Neural progenitor cell (in vitro differentiated cells): Measurements from ENCODE around the gene LRPAP1. TPM values are rescaled to one million over a fixed set of nuclear protein-coding genes. Genes with fewer than 3 reads are reported as not detected.
"Not testable (repeated sequence)": the region's sequence is repeated elsewhere in the genome, so short reads cannot be mapped to it uniquely, and the experiment has no call there.

ENCODE experiments used
- DNase-seq: peaks from one replicate; pipeline ENCODE4 v3.0.0-alpha.2; 2016; ENCODE audit warnings: low spot score
- H2AFZ ChIP-seq: fragments of 200-600 bp; sonication (generic); replicated peaks from 2 replicates; pipeline ENCODE4 v1.6.1; 2016; ENCODE audit warnings: antibody characterized with exemption
- H3F3A ChIP-seq: fragments of 200-600 bp; sonication (generic); 2 replicates; pipeline ENCODE4 v1.6.1; 2016; ENCODE audit warnings: antibody characterized with exemption, low read depth
- H3K27ac ChIP-seq: fragments of 200-600 bp; sonication (generic); 2 replicates; pipeline ENCODE4 v1.5.1; 2016; ENCODE audit warnings: mild to moderate bottlenecking
- H3K27me3 ChIP-seq: fragments of 200-600 bp; sonication (generic); 2 replicates; pipeline ENCODE4 v1.6.1; 2016; ENCODE audit warnings: mild to moderate bottlenecking, moderate library complexity
- H3K36me3 ChIP-seq: fragments of 200-600 bp; sonication (generic); 2 replicates; pipeline ENCODE4 v1.5.1; 2016
- H3K4me1 ChIP-seq: fragments of 200-600 bp; sonication (generic); 2 replicates; pipeline ENCODE4 v1.6.1; 2016; ENCODE audit warnings: mixed run types
- H3K4me2 ChIP-seq: fragments of 200-600 bp; sonication (generic); 2 replicates; pipeline ENCODE4 v1.6.1; 2016
- H3K4me3 ChIP-seq: fragments of 200-600 bp; sonication (generic); 2 replicates; pipeline ENCODE4 v1.5.1; 2016
- H3K79me2 ChIP-seq: fragments of 200-600 bp; sonication (generic); 2 replicates; pipeline ENCODE4 v1.6.1; 2016; ENCODE audit warnings: low read depth
- H3K9ac ChIP-seq: fragments of 200-600 bp; sonication (generic); 2 replicates; pipeline ENCODE4 v1.6.1; 2016
- H3K9me3 ChIP-seq: fragments of 200-600 bp; sonication (generic); 2 replicates; pipeline ENCODE4 v1.5.1; 2016; ENCODE audit warnings: low read depth
- H4K20me1 ChIP-seq: fragments of 200-600 bp; sonication (generic); 2 replicates; pipeline ENCODE4 v1.6.1; 2016; ENCODE audit warnings: low read depth
- H3K27ac Mint-ChIP-seq: 3 replicates; pipeline ENCODE4 v1.8.0; 2021; ENCODE audit warnings: mixed read lengths
- H3K27me3 Mint-ChIP-seq: 2 replicates; pipeline ENCODE4 v1.8.0; 2022; ENCODE audit warnings: low read depth, mild to moderate bottlenecking, inconsistent platforms, moderate library complexity, mixed read lengths; ENCODE audit not compliant: insufficient read depth
- H3K36me3 Mint-ChIP-seq: 3 replicates; pipeline ENCODE4 v1.8.0; 2021; ENCODE audit warnings: mixed read lengths
- H3K4me1 Mint-ChIP-seq: 3 replicates; pipeline ENCODE4 v1.8.0; 2021; ENCODE audit warnings: mixed read lengths
- H3K4me3 Mint-ChIP-seq: 3 replicates; pipeline ENCODE4 v1.8.0; 2021; ENCODE audit warnings: mild to moderate bottlenecking, moderate library complexity, mixed read lengths
- H3K9me3 Mint-ChIP-seq: 3 replicates; pipeline ENCODE4 v1.8.0; 2020; ENCODE audit warnings: mixed read lengths
- total RNA-seq: library from RNA; depleted of rRNA; stranded (reverse); fragments of >200 nt; gene quantifications from 2 replicates; pipeline ENCODE4 v1.2.3, GENCODE V29; 2015; ENCODE audit warnings: low replicate concordance

Gene LRPAP1
- total RNA-seq, 1 donor from 2014 or later: 48.3 TPM

- not testable (repeated sequence) for H3K27ac Mint-ChIP-seq, DNase-seq, H3K4me3 Mint-ChIP-seq, H3K4me3 ChIP-seq, H3K27ac ChIP-seq, H3K36me3 ChIP-seq, H3K27me3 ChIP-seq, H3K9me3 ChIP-seq, H3K4me1 Mint-ChIP-seq, H3K9me3 Mint-ChIP-seq, H3K4me2 ChIP-seq, H2AFZ ChIP-seq, H3K36me3 Mint-ChIP-seq, H3K79me2 ChIP-seq, H3K27me3 Mint-ChIP-seq, H3F3A ChIP-seq, H4K20me1 ChIP-seq, H3K9ac ChIP-seq, H3K4me1 ChIP-seq
Measured at GRCh38 chr4:3550041-3550440, 17.8 kb upstream of the LRPAP1 start.

DNA sequence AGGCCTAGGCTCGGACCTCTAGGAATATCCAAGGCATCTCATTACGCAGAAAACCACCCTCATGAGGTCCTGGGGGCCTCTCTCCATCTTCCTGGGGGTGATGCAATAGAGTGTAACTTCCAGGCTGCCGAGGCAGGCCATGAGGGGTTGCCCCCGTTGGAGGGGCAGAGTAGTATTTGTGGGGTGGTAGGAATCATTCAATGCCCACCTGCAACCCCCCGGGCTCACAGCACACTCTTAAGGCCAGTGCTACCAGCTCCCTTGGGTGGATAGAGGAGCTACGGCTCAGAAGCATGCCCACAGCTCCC lies 17.4 kb upstream of the LRPAP1 start:
- H3K79me2 ChIP-seq, H3K36me3 Mint-ChIP-seq, H3K9me3 ChIP-seq, H3K27me3 ChIP-seq, H3K27ac ChIP-seq, H4K20me1 ChIP-seq, H3K9ac ChIP-seq, H3K4me3 ChIP-seq, H3F3A ChIP-seq, H3K4me1 Mint-ChIP-seq, H3K9me3 Mint-ChIP-seq, H3K27me3 Mint-ChIP-seq, H3K4me1 ChIP-seq, H3K4me2 ChIP-seq, H3K27ac Mint-ChIP-seq, H3K36me3 ChIP-seq, H2AFZ ChIP-seq, H3K4me3 Mint-ChIP-seq, DNase-seq: not testable (repeated sequence)

DNA sequence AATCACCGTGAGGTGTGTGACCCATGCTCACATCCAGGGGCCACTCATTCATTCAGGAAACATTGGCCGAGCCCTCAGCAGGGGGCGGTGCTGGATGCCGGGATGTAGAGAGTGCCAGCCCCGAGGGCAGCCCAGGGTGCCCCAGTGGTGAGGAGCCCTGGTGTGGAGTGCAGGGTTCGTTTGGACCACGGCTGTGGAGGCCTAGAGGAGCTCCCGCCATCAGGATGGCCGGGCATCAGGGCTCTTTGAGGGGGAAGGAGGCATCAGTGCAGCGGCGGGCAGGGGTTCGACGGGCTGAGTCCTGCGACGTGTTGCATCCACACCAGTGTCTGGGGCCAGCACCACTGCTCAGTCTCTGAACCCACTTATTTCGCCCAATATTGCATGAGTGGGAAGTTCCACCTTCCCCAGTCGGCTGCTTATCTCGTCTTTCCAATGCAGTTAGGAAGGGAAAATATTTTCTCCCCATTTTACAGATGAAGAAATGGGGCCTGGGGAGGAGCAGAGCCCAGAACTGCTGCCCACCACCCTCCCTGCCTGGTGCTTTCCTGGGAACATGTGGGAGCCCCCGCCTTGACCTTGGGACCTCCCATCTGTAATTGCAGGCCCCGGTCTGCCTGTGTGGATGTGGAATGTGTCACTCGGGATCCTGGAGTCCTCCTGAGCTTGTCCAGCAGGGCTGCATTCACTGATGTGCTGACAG lies 16.9 kb upstream of the LRPAP1 start:
- not testable (repeated sequence) for H3K27ac ChIP-seq, H3K27me3 ChIP-seq, H3K27me3 Mint-ChIP-seq, H3K4me3 ChIP-seq, H3K4me2 ChIP-seq, H3K4me3 Mint-ChIP-seq, H3K36me3 Mint-ChIP-seq, H3K9ac ChIP-seq, H3F3A ChIP-seq, H2AFZ ChIP-seq, DNase-seq, H3K79me2 ChIP-seq, H3K27ac Mint-ChIP-seq, H4K20me1 ChIP-seq, H3K4me1 ChIP-seq, H3K9me3 Mint-ChIP-seq, H3K36me3 ChIP-seq, H3K9me3 ChIP-seq, H3K4me1 Mint-ChIP-seq

DNA sequence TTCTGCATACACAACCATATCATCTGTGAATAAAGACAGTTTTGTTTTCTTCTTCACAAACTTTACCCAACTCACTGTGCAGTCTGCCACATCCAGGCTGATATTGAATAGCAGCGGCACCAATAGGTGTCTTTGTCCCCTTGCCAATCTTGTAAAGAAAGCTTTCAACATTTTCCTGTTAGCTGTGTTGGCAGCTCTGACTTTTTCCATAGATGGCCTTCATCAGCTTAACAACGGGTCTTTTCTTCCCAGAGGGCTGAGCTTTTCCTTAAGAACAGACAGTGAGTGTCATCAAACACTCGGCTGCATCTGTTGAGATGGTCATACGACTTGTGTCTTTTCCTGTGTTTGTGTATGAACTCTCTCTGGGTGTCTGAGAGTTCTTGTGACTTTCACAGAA lies 14.5 kb upstream of the LRPAP1 start:
- H3K27ac Mint-ChIP-seq, H3K27me3 Mint-ChIP-seq, H3K9me3 Mint-ChIP-seq: not testable (repeated sequence)

DNA sequence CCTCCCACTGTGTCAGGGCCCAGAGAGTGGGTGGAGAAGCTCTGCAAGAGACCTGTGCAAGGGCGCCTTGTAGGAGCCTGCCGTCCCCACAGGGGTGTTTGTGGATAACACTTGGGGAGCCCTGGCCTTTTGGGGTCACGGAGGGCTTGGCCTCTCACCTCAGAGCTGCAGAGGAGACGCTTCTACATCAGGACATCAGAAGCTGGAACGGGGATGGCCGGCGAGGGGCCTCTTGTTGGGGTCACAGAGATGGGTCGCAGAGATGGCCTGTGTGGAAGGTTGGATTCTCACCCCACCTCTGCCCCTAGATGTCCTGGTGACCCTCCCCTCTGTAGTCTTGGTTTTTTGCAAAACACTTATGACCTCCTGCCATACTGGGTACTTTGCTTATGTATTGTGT lies 13.1 kb upstream of the LRPAP1 start:
- not testable (repeated sequence) for H3K4me2 ChIP-seq, H3K9me3 Mint-ChIP-seq, H3K9ac ChIP-seq, H3K27me3 Mint-ChIP-seq, H3K4me3 Mint-ChIP-seq, H3K36me3 Mint-ChIP-seq, H3K27ac Mint-ChIP-seq, H3K4me1 Mint-ChIP-seq, H3K27ac ChIP-seq, H3K9me3 ChIP-seq, H2AFZ ChIP-seq, H3F3A ChIP-seq, H3K27me3 ChIP-seq, DNase-seq, H3K4me1 ChIP-seq, H3K79me2 ChIP-seq, H3K36me3 ChIP-seq, H4K20me1 ChIP-seq, H3K4me3 ChIP-seq

More for the DNA sequence above, 14.5 kb upstream of the LRPAP1 start:
- H3K4me1 ChIP-seq, H3K4me1 Mint-ChIP-seq, H3K4me2 ChIP-seq, H3K9ac ChIP-seq, H3K9me3 ChIP-seq, H2AFZ ChIP-seq, H3K4me3 ChIP-seq, DNase-seq, H3K27me3 ChIP-seq, H3K4me3 Mint-ChIP-seq, H3K27ac ChIP-seq, H3F3A ChIP-seq, H3K79me2 ChIP-seq, H4K20me1 ChIP-seq, H3K36me3 Mint-ChIP-seq, H3K36me3 ChIP-seq: not testable (repeated sequence)

- H3K27ac ChIP-seq, H3K4me3 Mint-ChIP-seq, H3K4me1 Mint-ChIP-seq, H3K9ac ChIP-seq, H2AFZ ChIP-seq, H3K4me1 ChIP-seq, H3K4me2 ChIP-seq, H3F3A ChIP-seq, H3K79me2 ChIP-seq, H3K36me3 Mint-ChIP-seq, H3K9me3 Mint-ChIP-seq, H3K36me3 ChIP-seq, H3K27me3 Mint-ChIP-seq, H4K20me1 ChIP-seq, H3K27me3 ChIP-seq, H3K9me3 ChIP-seq, DNase-seq, H3K4me3 ChIP-seq, H3K27ac Mint-ChIP-seq: not testable (repeated sequence)
Measured at GRCh38 chr4:3544259-3545025, 12.2 kb upstream of the LRPAP1 start.

- H3K4me1 ChIP-seq, H3K79me2 ChIP-seq, H3K4me1 Mint-ChIP-seq, H3K27me3 Mint-ChIP-seq, H3K9ac ChIP-seq, H3K27ac Mint-ChIP-seq, H3K36me3 ChIP-seq, H3K9me3 Mint-ChIP-seq, H3K4me3 Mint-ChIP-seq, H2AFZ ChIP-seq, H3K9me3 ChIP-seq, H3K36me3 Mint-ChIP-seq, H3F3A ChIP-seq, H3K27me3 ChIP-seq, H3K27ac ChIP-seq, H4K20me1 ChIP-seq, DNase-seq, H3K4me2 ChIP-seq, H3K4me3 ChIP-seq: not testable (repeated sequence)
Measured at GRCh38 chr4:3543415-3543814, 11.2 kb upstream of the LRPAP1 start.

GRCh38 chr4:3538906-3539305 lies 6.7 kb upstream of the LRPAP1 start:
- H3K9me3 Mint-ChIP-seq, H3K9me3 ChIP-seq: not testable (repeated sequence)

More at GRCh38 chr4:3538906-3539305, 6.7 kb upstream of the LRPAP1 start:
- not testable (repeated sequence) for H3K27ac ChIP-seq, H3K4me3 Mint-ChIP-seq, H3K27me3 ChIP-seq, DNase-seq, H3K36me3 ChIP-seq, H4K20me1 ChIP-seq, H3K4me2 ChIP-seq, H3F3A ChIP-seq, H3K27me3 Mint-ChIP-seq, H3K9ac ChIP-seq, H3K4me3 ChIP-seq, H3K79me2 ChIP-seq, H2AFZ ChIP-seq, H3K36me3 Mint-ChIP-seq, H3K4me1 Mint-ChIP-seq, H3K4me1 ChIP-seq, H3K27ac Mint-ChIP-seq
